Astrocyte of the cerebellum (primary cell): Measurements from ENCODE around the gene WDR6.

Experiments used
- DNase-seq: peaks from one replicate; pipeline ENCODE4 v3.0.0-alpha.2; 2011; ENCODE audit warnings: low read depth
- H3K4me3 ChIP-seq: 2 replicates; pipeline ENCODE4 v1.5.1; 2011; ENCODE audit warnings: mild to moderate bottlenecking, low read depth, low read length, moderate library complexity
- CTCF ChIP-seq: IDR thresholded peaks from 2 replicates; pipeline ENCODE4 v1.5.1; 2012; ENCODE audit warnings: low read length, low read depth, moderate library complexity, mild to moderate bottlenecking; ENCODE audit errors: missing control alignments
- in situ Hi-C: cut with HindIII; loops from 2 replicates; pipeline ENCODE4 v1.10.0; 2017; ENCODE audit warnings: low sequenced_read_pairs

The WDR6 gene

GRCh38 chr3:49034650-49035049, 27.5 kb downstream of the WDR6 start:
- DNase-seq, result no peak
- TF ChIP-seq CTCF, result no peak
- H3K4me3 ChIP-seq, result no peak overlapping the region
- in situ Hi-C loops, result no loop called here

- TF ChIP-seq CTCF, result no peak
- in situ Hi-C loops, result no loop called here
- no peak for DNase-seq
Observed at GRCh38 chr3:49035281-49035680, 28.1 kb downstream of the WDR6 start.

GRCh38 chr3:49053543-49053942, 46.4 kb downstream of the WDR6 start:
- no peak for TF ChIP-seq CTCF
- no peak overlapping the region for H3K4me3 ChIP-seq
- DNase-seq, result no peak
- in situ Hi-C loops, result no loop called here

More at GRCh38 chr3:49035281-49035680, 28.1 kb downstream of the WDR6 start:
- H3K4me3 ChIP-seq, result no peak overlapping the region

- in situ Hi-C loops, result no loop called here
- no peak for TF ChIP-seq CTCF
Observed at GRCh38 chr3:49054344-49054862, 47.2 kb downstream of the WDR6 start.

GRCh38 chr3:49057268-49057667, 50.1 kb downstream of the WDR6 start:
- no peak for TF ChIP-seq CTCF
- in situ Hi-C loops, result no loop called here
- no peak overlapping the region for H3K4me3 ChIP-seq
- DNase-seq, result no peak

More at GRCh38 chr3:49054344-49054862, 47.2 kb downstream of the WDR6 start:
- H3K4me3 ChIP-seq, result no peak overlapping the region
- DNase-seq, result no peak

- DNase-seq, result no peak
- no peak overlapping the region for H3K4me3 ChIP-seq
- no peak for TF ChIP-seq CTCF
- in situ Hi-C loops, result no loop called here
Observed at GRCh38 chr3:49058011-49058410, 50.8 kb downstream of the WDR6 start.
